GF-D8 (cell line): ENCODE measurements around the gene ELMO1.

ENCODE experiments used
- DNase-seq: peaks from one replicate; lab custom pipeline; 2025; lab: John Stamatoyannopoulos, UW

The ELMO1 gene

DNA sequence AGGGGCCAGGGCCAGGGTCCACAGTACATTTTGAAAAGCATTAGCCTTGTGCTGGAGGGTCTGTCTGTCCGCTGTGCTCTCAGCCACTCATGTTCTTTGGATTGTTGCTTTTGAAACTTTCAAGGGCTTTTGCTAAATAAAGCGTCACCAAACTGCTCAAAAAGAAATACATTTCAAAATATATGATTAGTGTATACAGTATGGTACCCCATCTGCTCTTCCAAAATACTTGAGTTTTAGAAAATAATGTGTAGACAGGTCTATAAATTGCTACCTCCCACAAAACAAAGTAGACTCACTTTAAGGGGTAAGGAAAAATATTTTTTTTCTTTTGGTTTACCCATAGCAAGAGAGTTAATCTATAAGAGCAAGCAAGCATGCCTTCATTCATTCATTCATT lies 530.1 kb downstream of the ELMO1 start:
- DNase-seq: no peak

DNA sequence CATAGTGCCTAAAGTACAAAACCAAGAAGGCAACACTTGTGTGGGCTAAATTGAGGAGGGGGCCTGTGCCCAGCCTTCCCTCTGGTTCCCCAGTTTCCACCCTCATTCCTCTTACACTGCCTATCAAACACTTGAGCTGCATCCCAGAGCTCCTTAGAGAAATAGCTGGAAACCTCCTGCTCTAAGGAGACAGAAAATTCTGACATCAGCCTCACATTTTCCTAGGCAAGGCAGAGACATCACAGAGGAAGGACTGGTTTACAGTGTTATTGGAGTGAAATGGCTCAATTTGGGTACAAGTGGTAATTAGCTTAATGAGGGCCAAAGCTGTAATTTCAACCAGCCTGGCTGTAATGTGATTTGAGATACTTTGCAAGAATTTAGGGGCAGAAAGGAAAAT lies 532.0 kb downstream of the ELMO1 start:
- no peak for DNase-seq

- DNase-seq: no peak
These were observed 532.5 kb downstream of the ELMO1 start for GRCh38 chr7:36916116-36916515.

GRCh38 chr7:36911788-36912187 lies 536.9 kb downstream of the ELMO1 start:
- no peak for DNase-seq

DNA sequence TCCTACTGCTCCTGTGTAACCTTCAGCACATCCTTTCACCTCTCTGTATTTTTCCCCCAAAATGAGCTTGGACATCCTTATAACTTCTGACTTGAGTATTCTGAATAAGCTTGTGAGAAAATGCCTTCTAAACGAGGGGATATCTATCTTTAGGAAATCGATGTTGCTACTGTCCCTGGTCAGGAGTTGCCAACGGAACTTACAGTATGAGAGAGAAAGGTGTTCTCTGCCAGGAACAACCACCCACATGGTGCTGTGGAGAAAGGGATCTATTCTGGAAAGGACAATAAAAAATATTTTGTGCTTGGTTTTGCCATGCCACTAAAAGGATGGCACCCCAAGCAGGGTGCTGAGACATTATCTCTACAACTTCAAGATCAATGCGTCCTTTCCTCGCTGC lies 537.8 kb downstream of the ELMO1 start:
- no peak for DNase-seq

GRCh38 chr7:36910401-36910800 lies 538.3 kb downstream of the ELMO1 start:
- DNase-seq: no peak

DNA sequence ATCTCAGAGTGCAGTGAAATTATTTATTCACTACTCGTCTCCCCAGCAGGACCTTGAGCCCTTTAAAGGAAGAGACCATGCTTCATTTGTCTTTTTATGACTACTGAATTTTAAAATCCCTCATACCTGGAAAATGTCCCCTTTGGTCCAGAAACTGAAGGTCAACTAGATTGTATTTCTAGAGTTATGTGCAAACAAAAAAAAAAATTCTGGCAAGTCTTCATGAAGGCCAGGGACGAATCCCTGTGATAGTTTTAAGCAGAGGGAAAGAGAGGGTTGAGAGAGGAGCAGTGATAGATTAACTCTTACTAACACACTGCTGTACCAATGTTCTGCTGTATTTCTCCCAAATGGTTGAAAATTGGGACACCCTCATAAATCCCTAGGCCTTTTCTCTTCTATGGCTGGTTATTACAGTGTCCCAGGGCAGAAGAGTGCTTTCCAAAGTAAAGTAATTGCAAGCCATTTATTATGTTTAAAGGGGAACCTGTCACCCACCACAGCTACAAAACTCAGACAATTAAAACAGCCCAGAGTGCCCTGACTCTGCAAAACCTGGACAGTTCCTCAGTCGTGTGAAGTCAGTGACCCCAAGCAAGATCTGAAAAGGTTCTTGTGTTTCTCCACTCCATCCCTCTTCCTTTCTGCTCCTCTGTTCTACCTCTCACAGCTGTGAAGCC lies 541.6 kb downstream of the ELMO1 start:
- no peak for DNase-seq

GRCh38 chr7:36906448-36906847 lies 542.2 kb downstream of the ELMO1 start:
- DNase-seq: no peak

DNA sequence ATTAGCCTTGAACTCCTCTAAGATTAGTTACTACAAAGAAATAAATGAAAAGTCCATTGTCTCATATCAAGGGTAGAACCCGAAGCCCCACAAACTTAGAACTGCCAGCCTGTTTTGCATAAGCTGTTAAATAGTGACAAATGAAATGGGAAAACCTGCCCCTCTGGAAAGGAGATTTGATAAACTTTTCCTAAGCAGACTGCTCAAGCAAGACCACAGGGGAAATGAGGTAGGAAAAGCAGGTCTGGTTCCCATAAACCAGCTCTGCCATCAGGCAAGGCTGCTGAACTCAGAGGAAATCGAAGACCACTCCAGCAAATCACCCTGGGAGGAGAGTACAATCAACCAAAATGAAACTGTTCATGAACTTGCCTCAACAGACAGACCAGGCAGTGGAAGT lies 542.8 kb downstream of the ELMO1 start:
- no peak for DNase-seq

DNA sequence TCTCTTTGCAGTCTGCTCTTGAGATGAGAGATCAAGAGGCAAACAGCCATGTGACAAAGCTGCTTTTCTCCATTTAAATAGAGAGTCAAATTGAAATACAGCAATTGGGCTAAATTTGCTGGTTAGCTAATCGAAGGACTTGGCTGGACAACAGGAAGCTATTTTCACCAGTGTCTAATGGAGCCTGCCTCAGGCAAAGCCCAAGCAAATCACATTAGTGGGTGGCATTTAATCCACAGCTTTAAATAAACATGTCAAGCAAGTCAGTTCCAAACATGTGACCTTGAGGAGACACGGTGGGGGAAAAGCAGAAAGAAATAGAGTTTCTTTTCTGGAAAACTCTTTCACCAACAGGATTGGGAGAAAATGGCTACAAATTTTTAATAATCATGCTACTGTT lies 543.9 kb downstream of the ELMO1 start:
- DNase-seq: no peak

GRCh38 chr7:36904101-36904500 lies 544.6 kb downstream of the ELMO1 start:
- no peak for DNase-seq

- DNase-seq: no peak
These were observed 547.5 kb downstream of the ELMO1 start for GRCh38 chr7:36900988-36901710.

- no peak for DNase-seq
These were observed 550.5 kb downstream of the ELMO1 start for GRCh38 chr7:36898186-36898585.

GRCh38 chr7:36896956-36897590 lies 551.6 kb downstream of the ELMO1 start:
- DNase-seq: no peak

GRCh38 chr7:36896418-36896817 lies 552.2 kb downstream of the ELMO1 start:
- DNase-seq: no peak

DNA sequence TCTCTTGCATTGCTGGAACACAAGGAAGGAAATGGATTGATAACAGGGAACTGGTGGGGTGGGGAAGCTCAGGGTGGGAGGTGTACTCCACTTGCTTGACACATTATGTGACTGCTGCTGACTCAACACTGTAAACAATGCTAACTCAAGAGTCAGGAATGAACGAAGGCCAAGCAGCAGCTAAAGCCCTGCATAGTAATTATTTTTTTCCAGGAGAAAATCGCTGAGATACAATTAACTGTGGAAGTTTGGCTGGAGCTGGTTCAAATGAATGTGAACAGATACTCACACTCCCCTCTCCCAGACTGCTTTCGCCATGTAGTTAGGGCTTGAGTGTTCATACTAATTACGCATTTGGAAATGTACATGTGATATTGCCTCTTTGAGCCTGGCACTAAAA lies 553.5 kb downstream of the ELMO1 start:
- no peak for DNase-seq

DNA sequence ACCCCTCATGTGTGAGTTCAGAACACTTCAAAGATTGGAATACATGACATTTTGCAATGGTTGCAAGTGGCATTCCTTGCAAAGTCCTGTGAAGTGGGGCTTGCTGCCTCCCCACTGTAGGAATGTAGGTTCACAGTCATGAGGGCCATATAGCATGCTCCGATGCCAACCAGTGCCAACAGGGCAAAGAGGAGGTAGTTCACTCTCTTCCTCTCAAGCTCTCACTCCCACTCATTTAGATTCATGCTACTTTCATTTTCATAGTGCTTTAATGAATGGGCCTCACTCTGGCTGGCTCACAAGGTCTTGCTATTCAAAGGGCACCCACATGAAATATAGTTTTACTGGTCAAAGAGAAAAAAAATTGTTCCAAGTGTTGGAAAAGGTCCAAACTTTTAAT lies 554.5 kb downstream of the ELMO1 start:
- DNase-seq: no peak

GRCh38 chr7:36889182-36889581 lies 559.5 kb downstream of the ELMO1 start:
- DNase-seq: no peak

DNA sequence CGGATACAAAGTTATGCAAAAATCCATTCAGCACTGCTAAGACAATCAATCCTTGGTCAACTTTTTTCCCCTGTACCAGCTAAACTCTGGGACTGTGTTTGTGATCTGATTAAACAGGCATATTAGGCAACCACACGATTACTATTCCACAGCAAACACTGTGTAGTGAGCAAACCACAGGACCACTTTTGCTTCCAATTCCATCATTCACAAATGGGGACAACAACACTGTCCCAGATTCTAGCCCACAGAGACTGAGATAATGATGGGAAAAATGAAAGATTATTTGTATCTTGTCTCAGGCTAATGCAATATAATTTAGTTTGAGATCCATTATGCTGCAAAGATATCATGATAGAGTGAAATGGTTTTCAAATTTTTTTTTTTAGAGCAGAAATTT lies 560.7 kb downstream of the ELMO1 start:
- no peak for DNase-seq

GRCh38 chr7:36887233-36887632 lies 561.4 kb downstream of the ELMO1 start:
- DNase-seq: no peak

DNA sequence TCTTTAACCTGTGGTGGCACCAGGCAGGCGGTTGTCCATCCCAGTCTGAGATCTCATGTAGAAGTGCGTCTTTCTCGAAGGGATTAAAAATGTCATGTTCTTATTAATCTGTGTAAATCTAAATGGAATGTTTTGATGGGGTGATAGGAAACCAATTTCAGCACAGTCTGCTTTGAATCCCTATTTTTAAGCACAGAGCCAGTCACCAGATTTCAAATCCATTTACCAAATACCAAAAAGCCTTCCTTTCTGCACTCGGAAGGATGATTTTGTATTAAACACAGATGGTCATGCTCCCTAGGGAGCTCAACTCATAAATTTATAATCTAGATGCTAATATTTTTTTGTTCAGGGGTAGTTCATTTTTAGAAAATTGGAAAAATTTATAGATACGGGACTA lies 563.8 kb downstream of the ELMO1 start:
- DNase-seq: no peak

GRCh38 chr7:36884351-36884750 lies 564.3 kb downstream of the ELMO1 start:
- DNase-seq: no peak

- DNase-seq: no peak
These were observed 567.3 kb downstream of the ELMO1 start for GRCh38 chr7:36881233-36881874.
